Fibroblast of peridontal ligament (primary cell): ENCODE data around the gene ST6GALNAC3.
"Not testable (repeated sequence)": the region's sequence is repeated elsewhere in the genome, so short reads cannot be mapped to it uniquely, and the experiment has no call there.

ENCODE experiments used
- DNase-seq: peaks from one replicate; pipeline ENCODE4 v3.0.0-alpha.2; 2010; ENCODE audit errors: extremely low read depth

The ST6GALNAC3 gene

DNA sequence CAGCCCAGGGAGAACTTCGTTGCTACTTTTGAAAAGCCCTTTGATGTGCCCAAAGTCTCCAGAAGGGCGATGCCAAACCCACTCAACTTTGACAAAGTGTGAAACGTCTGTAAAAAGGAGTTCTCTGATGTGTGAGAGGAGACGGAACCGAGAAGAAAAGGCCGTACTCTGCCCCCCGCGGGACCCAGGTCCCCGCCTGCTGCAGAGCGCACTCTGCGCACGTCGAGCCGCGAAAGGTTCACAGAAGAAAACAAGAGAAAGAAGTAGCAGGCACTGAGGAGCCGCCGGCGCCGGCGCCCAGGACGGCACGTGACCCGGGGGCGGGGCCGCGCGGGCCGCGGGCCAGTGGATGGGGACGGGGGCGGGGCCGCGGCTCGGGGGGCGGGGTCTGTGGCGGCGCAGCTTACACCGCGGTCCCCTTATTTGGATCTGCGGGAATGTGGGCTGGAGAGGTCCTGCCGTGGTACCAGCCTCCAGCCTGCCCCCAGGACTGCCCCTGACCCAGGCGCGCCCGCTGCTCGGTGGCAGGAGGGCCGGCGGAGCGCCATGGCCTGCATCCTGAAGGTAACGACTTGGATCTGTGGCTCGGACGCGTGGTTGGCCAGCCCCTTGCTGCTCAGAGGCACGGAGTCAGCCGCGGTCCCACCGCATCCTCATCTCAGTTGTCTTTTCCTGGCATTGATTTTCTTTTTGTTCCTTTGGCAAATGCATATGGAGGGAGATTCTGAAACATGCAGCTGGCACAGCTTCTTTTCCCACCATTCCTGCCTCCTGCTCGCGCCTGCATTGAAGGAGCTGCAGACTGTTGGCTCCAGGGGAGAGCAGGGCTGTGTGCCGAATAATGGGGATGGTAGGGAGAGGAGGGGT lies at the start of gene ST6GALNAC3:
Gene ST6GALNAC3, plus strand, starts transcription at position 426 of the 867 bp plus-strand sequence.
- peak; percentile 19 for DNase-seq

DNA sequence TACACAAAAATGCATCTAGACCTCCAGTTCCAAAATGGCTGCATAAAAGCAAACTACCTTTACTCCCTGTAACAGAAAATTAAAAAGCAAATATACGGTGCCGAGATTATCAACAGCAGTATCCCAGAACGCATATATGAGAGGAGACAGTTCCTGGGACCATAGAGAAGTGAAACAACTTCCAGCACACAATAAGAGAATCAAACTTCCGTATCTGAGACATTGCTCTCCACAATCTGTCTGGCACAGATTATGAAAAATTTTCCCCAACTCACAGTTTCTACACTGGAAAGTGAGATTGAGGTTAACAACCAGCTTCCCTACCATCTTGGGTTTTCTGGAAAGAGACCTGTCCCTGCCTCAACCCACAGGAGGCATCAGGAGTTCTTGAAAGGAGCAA lies 47.2 kb upstream of the ST6GALNAC3 start:
- DNase-seq, result no peak

DNA sequence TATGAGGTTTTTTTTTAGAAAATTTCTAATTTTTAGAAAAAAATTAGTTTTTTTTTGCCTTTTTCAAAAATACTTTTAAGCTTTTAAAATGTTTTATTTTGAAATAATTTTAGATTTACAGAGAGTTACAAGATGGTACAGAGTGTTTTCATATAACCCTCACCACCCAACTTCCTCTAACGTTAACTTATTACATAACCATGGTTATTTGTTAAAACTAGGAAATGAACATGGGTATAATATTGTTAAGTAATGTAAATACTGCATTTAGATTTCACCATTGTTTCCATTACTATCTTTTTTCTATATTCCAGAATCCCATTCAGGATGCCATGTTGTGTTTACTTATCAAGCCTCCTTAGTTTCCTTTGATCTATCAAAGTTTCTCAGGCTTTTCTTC lies 45.2 kb upstream of the ST6GALNAC3 start:
- no peak for DNase-seq

DNA sequence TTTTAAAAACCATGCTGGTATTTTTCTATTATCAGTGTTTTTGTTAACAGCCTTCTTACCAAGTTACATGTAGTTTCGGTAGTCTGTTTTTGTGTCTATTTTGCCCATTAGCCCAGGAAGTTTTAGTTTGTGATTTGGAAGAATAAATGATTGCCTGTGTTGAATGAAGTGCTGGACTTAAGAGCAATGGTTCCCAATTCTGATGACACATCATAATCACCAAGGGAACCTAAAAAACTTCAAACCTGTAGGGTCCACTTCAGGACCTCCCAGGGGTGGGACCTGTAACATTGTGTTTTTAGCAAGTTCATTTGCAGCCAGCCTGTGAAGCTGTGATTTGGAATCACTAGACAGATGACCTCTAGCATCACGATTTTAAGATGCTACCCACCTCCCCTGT lies 43.0 kb upstream of the ST6GALNAC3 start:
- no peak for DNase-seq

DNA sequence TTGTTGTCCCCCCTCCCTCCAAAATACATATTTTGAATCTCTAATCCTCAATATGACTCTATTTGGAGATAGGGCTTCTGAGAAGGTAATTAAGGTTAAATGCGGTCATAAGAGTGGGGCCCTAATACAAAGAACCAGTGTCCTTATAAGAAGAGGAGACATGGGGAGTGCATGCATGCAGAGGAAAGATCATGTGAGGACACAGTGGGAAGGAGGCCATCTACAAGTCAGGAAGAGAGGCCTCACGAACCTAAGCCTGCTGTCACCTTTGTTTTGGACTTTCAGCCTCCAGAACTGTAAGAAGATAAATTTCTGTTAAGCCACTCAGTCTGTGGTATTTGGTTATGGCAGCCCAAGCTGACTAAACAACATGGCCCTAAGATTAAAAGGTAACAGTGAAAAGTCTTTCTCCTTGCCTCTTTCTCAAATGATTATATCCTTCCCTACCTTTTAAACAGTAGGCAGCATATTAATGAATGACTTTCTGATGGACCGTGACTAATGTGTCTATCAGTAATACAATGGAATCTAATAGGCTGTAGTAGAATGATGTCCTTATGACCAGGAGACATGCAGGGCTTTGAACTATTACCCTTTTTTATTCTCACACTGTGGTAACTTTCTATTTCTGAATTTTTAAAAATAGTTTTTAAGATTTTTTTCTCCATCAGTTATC lies 40.6 kb upstream of the ST6GALNAC3 start:
- DNase-seq, result no peak

DNA sequence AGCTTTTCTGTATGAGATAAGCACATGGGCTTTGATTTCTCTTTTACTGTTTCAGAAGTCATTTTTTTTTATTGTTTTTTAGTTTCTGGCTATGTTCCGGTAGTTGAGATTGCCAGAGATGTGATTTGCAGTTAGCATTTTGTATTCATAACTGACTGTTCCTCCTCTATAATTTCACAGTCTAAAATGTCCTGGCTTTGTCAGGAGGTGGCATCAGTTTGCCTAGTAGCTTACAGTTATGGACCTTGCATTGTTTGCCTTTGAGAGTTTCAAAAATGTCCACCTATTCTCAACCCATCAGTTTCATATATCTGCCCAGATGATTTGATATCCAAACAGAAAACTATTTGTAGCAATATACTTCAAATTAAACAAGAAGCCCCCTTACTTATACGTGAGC lies 39.5 kb upstream of the ST6GALNAC3 start:
- DNase-seq, result peak; percentile 2

DNA sequence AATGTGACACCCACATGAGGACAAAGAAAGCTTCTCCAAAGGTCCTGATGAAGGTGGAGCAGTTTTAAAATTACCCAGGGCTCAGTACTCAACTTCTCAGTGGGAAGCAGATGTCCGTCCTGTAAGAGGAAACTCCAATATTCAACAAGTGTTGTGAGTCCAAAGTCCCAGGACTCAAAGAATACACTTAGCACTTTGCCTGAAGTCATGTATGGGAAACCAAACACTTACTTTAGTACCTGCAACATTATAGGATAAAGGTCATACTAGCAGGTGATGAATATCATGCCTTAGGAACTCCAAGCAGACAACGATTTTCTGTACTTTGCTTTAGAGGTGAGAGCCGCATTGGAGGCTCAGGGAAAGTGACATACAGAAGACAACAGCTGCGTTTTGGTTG lies 37.2 kb upstream of the ST6GALNAC3 start:
- no peak for DNase-seq

DNA sequence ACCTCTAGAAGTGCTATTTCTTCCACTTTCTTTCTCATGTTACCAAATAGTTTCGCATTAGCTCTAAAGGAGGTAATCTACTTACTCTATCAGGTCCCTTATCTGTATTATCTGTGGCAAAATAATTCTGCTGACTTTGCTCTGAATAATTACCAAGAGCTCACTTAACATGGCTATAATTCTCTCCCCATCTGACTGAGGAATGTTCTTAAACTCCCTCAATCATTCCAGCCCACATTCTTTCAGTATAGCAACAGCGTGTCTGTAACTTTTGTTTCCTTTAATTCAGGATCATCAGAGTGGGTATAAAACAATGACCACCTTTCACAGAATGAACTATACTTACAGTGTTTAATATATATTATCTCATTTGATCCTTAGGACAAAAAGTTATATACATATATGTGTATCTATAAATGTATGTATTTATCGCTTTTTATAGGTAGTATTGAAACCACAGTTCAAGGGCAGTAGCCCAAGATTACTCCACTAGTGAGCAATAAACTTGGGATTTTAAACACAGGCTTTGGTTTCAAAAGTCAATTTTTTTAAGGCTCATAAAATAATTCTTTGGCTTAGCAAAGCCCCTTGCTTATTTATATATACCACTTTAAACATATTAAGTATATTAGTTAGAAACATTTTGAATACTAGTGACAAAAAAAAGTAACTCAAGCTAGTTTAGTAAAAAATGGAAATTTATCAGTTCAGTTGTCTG lies 36.1 kb upstream of the ST6GALNAC3 start:
- peak; percentile 1 for DNase-seq

DNA sequence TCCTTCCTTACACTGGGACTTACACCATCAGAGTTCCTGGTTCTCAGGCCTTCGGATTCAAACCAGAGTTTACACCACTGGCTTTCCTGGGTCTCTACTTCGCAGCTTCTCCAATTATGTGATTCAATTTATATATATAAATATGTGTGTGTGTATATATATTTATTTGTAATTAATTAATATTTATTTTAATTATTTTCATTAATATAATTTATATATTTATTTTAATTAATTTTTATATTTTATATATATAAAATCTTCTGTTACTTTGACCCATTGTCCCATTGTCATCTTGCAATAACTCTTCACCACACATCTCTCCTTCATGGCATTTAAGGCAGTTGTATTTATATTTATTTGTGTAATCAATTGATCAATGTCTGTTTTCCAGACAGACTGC lies 28.4 kb upstream of the ST6GALNAC3 start:
- DNase-seq, result no peak

DNA sequence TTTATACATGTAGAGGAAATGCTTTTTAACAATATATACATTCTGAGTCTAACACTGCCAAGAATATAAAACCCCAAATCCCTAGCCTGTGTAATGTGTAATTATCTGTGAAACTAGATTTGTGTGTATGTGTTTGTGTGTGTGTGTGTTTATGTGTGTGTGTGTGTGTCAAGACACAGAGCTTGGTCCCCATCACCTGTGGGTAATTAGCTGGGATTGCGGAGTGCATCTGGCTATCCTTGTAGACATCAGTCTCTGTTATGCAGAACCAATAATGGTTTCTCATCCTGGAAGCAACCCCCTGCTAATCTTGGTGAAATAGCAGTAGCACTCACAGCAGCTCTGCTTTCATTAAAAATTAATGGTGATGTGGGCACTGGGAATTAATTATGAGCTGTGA lies 26.3 kb upstream of the ST6GALNAC3 start:
- no peak for DNase-seq

DNA sequence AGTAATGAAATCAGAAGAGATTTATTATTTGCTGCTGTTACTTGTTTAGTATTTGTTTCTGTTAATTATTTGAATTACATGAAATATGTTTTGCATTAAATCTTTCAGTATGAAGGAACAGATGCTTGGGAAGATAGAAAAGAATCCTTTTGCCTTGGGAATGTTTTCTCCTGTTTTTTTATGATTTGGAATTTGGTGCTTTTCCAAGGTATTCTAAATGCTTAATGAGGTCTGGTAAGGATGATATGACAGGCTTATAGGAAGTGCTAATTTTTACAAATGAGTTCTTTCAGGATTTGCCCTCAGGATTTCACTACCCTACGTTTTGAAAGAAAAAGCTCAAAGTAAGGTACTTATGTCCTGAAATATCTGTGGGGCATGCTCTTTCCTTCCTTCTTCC lies 25.6 kb upstream of the ST6GALNAC3 start:
- DNase-seq, result no peak

DNA sequence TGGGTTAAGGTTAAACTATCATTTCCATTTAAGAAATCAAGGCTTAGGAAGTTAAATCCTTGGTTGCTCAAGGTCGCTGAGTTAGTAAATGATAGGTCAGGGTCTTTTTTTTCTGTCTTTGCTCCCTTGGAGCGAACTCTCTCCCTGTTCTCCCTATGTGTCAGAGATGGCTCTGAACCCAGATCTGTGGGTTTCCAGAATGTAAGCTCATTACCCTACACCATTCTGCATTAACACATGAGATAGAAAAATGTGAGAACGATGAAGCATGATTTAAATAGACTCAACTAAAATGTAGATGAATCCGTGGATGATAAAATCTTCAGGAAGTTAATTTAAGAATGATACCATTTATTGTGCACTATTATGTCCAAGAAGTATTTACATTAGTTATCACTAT lies 25.0 kb upstream of the ST6GALNAC3 start:
- DNase-seq, result no peak

DNA sequence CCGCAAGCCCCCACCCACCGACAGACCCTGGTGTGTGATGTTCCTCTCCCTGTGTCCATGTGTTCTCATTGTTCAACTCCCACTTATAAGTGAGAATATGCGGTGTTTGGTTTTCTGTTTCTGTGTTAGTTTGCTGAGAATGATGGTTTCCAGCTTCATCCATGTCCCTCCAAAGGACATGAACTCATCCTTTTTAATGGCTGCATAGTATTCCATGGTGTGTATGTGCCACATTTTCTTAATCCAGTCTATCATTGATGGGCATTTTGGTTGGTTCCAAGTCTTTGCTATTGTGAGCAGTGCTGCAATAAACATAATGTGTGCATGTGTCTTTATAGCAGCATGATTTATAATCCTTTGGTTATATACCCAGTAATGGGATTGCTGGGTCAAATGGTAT lies 24.5 kb upstream of the ST6GALNAC3 start:
- not testable (repeated sequence) for DNase-seq

DNA sequence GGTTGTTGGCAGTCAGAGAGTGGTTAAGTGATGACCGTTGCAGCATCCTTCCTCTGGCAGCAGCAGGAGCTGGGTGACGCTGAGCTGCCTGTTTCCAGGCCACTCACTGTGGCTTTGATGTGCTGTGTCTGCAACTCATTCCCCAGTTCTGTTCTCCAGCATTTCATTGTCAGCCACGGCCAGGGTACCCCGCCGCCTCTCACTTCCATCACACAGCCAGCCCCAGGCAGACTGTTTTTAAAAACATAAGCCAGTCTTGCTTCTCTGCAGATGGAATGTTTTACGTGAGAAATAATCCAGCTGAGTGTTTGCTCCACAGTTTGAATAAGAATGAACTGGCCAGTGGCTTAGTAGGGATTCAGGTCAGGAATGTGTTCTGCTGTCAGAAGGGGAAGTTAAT lies 21.5 kb upstream of the ST6GALNAC3 start:
- DNase-seq, result no peak

DNA sequence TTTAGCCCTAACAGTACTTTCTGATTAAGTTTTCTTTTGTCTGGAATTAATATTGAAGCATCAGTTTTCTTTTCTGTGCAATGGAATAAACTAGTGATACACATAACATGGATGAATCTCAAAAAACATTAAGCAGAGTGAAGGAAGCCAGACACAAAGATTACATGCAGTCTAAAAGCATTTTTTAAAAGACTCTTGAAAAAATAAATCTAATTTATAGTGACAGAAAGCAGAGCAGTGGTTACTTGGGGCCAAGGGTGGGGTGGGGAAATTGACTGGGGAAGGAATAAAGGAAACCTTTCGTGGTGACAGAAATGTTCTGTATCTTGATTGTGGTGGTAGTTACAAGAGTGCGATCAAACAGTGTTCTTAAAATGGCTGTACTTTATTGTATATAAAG lies 20.2 kb upstream of the ST6GALNAC3 start:
- no peak for DNase-seq

DNA sequence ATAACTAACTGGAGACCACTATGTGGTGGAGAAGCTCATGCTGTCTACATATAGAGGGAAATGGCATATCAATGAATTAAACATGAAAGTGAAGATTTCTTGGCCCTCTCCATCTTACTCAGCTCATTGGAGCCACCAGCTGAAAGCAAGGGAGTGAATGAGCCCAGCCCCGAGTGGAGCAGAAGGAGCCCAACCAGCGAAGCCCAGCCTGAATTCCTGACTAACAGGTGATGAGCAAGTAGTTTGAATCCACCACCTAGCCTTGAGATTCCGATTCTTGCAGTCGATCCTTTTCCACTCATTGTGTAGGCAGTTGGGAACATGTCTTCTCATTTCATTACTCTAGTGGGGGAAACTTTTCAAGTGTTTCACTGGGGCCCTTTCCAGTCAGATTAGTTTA lies 18.6 kb upstream of the ST6GALNAC3 start:
- DNase-seq, result no peak

DNA sequence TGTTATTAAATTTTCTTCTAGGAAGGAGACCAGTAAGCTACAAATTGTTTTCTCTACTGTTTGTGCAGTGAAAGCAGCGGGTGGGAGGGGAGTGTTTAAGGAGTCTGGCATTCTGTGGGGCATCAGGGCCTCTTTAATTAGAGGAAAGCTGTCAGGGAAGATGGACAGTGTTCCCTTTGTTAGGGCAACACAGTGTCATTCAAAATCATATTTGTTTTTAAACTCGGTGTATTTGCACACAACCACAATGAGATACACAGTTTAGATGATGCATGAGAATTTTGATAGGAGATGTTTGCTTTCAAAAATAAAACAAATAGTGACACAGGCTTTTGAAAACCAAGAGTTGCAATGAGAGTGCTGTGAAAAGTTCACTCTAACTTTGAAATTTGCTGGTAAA lies 15.1 kb upstream of the ST6GALNAC3 start:
- DNase-seq, result no peak

DNA sequence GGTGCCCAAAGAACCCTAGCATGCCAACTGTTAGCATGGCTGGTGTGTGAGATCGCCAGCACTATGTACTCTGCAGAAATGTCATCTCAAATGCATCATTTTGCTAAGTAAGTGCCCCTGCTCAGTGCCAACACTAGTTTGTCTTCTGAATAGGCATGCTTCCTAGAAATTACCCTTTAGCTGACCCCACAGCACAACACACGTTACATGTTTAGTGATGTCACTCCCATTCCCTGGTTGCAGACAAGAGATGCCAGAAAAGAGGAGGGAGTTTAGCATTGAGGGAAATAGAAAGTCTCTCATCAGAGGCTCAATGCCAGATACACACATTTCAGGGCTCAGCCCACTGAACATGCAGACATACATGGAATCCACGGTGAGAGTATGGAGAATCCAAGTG lies 9.3 kb upstream of the ST6GALNAC3 start:
- no peak for DNase-seq

DNA sequence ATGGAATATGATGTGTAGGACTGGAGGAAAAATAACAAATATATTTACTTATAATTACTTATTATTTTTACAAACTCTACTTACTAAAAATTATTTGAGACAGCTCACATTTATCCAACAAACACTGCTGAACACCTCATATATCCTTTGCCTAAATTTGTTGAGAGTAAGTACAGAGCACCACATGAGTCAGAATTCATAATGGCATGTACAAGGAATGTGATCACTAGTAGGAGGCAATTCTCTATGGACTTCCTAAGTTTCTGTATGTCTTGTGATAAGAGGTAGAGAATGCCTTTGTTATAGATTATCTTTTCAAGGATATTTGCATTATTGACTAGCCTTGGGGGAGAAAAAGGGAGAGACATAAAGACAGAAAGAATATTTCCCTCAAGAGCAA lies 8.2 kb upstream of the ST6GALNAC3 start:
- DNase-seq, result peak; percentile 18

DNA sequence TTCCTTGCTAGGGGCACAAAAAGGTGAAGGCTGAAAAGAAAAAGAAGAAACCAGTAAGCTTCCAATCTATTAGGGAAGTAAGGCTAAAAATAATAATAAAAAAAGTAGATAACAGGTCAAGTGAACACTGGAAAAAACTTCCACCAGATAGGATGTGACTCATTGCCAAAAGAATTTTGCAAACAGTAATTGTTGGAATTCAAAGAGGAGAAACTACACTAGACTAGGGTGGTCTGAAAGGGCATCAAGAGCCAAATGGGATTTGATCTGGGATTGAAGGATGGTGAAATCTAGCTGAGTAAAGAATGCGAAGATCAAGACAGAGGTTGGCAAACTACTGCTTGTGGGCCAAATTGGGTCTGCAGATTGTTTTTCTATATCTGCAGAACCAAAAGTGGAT lies 6.0 kb upstream of the ST6GALNAC3 start:
- DNase-seq, result peak; percentile 17

DNA sequence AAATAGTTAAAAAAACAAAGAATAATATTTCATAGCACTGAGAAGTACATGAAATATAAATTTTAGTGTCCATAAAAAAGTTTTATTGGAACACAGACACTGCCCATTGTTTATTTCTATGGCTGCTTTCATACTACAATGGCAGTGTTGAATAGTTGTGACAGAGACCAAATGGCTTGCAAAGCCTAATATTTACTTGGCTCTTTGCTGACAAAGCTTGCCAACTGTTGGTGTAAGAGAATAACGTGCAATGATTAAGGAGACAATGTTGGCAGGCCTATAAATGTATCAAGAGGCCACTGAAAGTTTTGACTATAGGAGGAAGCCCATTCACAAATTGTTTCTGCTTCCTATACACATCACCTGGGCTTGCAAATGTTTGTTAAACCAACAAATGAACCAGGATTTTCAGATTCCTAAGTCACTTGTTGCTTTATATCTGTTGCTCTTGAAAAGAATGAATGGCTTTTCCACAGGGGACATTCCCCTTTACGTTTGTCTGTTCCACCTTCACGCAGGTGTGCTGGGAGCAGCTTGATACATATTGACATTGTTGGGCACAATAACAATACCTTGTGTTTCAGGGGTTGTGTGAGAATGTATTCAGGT lies 5.5 kb upstream of the ST6GALNAC3 start:
- DNase-seq, result no peak

DNA sequence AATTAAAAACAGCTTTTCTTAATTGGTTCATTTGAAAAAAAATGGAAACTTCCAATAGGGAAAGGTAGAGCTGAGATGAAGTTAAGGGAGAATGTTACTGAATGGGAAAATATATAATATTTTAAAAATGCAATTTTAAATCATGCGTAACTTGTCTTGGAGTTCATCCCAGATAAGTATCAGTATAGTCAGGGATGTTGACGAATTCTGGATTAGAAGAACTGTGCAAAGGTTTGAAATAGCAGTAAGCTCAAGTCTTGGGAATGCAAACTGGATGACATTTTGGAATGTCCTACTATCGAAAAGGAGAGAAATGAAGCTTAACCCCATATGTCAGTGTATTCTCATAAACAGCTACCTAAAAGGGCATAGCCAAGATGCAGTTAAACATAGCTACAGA lies 4.0 kb upstream of the ST6GALNAC3 start:
- DNase-seq, result peak; percentile 25
